ENCODE measurements around the gene LILRA6.
"Not testable (repeated sequence)": the region's sequence is repeated elsewhere in the genome, so short reads cannot be mapped to it uniquely, and the experiment has no call there.

The LILRA6 gene

DNA sequence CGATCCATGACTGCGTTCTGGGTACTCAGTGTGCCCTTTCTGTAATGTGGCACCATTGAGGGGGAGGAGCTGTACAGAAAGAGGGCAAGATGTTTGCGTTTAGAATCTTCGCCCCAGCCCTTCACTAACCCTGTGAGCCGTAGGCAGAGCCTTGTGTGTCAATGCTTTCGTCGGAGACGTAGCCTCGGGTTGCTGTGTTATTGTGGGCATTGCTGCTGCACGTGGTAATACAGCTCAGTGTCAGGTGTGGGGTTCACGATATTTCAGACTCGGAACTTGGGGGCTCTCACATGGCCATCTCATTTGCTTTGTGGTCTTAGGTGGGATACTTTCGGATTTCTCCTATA, 35.8 kb downstream of the LILRA6 start:
- no peak for DNase-seq

DNA sequence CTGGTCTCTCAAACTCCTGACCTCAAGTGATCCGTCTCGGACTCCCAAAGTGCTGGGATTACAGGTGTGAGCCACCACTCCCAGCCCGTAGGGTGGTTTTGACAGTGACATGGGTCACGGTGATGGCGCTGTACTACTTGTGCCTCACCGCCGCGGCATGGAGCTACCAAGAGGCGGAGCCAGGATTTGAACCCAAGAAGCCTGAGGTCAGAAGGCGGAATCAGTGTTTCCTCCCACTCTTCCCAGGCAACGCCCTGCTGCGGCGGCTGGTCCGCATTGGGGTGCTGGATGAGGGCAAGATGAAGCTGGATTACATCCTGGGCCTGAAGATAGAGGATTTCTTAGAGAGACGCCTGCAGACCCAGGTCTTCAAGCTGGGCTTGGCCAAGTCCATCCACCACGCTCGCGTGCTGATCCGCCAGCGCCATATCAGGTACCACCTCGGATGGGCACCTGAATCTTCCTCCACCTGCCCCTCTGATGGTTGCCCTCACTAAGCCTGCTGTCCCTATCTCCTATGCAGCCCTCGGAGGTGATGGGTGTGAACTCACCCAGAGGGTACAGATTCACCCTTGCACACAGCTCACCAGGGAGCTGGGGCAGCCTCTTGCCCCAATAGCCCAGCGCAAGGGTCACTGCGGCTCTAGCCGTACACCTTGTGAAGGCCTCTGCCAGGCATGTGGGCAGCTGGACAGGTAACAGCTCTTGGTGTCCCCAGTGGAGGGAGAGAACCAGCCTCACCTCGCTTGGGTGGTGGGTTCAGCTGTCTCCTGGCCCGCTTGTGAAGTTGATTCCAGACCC, 36.4 kb downstream of the LILRA6 start:
- DNase-seq = no peak

DNA sequence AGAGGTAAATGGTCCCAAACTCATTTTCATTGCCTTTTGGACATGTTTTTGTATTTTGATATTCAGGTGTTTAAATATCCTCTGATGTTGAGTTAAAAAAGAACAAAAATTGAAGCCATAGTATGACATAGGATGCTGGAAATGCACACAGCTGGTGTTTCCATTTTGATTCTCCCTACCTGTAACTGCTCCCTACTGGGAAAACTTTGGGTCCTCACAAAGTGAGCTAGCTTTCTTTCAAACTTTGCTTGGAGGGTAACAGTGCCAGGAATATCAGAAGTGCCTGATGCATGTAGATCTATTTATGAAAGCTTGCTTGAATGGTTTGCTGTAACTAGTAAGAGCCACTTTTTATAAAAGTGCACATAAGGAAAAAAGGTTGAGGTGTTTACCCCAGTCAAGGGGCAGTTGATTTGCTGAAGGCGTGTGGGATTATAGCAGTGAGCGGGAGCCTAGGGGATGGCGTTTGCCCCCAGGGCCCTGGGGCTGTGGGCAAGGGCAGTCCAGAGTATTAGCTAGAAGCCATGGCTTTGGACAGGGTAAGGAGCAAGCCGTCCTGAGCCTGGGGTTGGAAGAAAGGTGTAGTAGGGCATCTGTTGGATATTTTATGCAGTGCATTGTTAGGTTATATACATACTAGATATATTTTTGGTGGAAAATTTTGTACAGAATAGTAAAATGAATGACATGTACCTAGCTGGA, 37.7 kb downstream of the LILRA6 start:
- DNase-seq = no peak

DNA sequence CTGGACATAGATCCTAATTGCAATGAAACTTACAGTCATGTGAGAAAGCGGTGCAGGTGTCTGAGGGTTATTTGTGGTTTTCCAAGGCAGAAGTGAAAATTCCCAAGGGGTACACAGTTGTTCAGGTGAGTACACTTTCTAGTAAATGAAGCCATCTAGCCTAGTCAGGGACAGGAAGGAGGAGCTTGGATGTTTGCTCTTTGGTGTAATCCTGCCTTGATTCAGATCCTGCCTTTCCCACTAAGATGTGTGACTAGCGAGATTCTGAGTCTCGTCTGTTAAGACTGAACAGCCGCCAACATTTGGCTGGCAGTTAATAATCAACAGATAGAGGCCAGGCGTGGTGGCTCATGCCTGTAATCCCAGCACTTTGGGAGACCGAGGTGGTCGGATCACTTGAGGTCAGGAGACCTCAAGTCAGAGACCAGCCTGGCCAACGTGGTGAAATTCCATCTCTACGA, 39.4 kb downstream of the LILRA6 start:
- no peak for DNase-seq

DNA sequence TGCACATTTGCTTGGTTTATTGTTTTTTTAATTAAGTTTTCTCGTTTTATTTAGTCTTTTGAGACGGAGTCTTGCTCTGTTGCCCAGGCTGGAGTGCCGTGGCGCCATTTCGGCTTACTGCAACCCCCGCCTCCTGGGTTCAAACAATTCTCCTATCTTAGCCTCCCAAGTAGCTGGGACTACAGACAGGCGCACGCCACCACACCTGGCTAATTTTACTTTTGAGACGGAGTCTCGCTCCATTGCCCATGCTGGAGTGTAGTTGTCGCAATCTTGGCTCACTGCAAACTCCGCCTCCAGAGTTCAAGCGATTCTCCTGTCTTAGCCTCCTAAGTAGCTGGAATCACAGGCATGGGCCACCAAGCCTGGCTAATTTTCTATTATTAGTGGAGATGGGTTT, 40.6 kb downstream of the LILRA6 start:
- no peak for DNase-seq

DNA sequence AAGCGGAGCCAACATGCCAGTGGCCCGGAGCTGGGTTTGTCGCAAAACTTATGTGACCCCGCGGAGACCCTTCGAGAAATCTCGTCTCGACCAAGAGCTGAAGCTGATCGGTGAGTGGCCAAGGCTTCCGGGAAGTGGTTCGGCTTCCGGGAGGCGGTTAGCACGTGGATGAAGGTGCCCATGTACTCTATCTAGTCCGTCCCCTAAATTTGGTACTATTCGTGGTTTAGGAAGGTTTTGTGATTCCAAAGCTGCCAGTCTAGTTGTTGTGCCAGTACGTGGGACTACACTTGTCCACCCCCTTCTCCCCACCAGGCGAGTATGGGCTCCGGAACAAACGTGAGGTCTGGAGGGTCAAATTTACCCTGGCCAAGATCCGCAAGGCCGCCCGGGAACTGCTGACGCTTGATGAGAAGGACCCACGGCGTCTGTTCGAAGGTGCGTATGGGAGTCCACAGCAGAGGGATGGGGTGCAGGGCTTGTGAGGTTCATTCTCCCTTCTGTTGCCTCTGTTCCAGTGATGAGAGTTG, 41.4 kb downstream of the LILRA6 start:
- no peak for DNase-seq

DNA sequence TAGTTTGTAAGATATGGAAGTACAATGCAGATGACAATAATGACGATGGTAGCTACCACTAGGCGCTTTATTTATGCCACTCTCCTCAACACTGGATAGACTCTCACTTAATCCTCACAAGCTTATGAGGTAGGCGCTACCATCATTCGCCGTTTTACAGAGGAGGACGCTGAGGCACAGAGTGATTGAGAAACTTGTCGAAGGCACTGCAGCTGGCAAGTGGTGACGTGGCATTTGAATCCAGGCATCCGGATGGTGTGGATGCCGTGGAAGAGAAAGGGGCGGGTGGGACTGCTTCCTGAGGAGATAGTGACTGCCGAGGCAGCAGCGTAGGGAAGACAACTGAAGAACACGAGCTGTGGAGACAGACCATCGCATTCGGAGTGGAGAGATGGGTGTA, 43.2 kb downstream of the LILRA6 start:
- no peak for DNase-seq

DNA sequence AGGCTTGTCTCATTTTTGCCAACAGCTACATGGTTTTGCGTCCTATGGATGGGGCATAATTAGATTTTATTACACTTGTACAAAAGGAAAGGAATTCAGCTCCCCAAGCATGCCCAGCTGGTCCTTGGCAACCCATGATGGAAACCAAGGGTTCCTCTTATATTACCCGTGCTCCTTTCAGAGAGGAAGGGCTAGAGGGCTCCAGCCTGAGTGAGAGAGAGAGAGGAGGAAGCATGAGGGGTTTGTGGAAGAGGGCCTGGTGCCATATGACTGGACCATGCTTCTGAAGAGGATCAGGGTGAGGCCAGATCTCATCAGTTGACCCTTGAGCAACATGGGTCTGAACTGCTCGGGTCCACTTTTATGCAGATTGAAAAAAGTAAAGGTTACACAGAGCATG, 45.5 kb downstream of the LILRA6 start:
- no peak for DNase-seq

DNA sequence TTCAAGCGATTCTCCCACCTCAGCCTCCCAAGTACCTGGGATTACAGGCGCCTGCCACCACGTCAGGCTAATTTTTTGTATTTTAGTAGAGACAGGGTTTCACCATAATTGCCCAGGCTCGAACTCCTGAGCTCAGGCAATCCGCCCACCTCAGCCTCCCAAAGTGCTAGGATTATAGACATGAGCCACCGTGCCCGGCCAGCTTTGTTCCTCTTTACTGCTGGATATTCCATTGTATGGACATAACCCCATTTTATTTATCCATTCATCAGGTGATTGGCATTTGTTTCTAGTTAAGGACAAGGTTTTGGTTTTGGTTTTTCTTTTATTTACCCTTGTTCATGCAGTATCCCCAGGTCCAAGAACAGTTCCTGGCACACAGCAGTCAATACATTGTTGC, 46.1 kb downstream of the LILRA6 start:
- no peak for DNase-seq

DNA sequence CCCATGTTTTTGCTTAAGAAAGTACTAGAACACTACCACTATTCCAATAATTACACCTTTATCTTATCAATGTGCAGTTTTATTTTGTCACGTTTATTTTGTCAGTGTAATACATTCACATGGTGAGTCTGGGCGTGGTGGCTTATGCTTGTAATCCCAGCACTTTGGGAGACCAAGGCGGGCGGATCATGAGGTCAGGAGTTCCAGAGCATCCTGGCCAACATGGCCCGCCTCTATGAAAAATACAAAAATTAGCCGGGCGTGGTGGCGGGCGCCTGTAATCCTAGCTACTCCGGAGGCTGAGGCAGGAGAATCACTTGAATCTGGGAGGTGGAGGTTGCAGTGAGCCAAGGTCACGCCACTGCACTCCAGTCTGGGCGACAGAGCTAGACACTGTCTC, 48.1 kb downstream of the LILRA6 start:
- DNase-seq = not testable (repeated sequence)

DNA sequence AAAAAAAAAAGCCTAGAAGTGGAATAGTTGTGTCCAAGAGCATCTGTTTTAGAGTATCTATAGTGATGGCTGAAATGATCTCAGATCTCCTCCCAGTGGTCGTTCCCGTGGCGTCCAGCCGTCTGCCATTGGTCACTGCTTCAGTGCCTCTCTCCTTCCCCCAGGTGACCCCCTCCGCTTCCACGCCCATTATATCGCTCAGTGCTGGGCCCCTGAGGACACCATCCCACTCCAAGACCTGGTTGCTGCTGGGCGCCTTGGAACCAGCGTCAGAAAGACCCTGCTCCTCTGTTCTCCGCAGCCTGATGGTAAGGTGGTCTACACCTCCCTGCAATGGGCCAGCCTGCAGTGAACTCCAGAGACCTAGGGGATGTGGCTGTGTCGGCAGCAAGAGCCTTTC, 49.6 kb downstream of the LILRA6 start:
- no peak for DNase-seq

DNA sequence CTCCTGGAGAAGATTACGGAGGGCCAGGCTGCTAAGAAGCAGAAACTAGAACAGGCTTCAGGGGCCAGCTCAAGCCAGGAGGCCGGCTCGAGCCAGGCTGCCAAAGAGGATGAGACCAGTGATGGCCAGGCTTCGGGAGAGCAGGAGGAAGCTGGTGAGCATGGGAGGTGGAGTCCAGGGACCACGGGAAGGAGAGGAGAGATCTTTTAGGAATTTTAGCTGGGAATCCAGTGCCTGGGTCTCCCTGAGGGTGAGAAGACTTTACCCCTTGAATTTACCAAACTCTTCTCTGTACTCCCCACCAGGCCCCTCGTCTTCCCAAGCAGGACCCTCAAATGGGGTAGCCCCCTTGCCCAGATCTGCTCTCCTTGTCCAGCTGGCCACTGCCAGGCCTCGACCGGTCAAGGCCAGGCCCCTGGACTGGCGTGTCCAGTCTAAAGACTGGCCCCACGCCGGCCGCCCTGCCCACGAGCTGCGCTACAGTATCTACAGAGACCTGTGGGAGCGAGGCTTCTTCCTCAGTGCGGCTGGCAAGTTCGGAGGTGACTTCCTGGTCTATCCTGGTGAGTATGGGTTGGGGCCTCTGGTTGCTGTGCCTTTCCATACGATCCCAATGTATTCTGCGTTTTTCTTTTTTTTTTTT, 50.7 kb downstream of the LILRA6 start:
- DNase-seq = no peak

DNA sequence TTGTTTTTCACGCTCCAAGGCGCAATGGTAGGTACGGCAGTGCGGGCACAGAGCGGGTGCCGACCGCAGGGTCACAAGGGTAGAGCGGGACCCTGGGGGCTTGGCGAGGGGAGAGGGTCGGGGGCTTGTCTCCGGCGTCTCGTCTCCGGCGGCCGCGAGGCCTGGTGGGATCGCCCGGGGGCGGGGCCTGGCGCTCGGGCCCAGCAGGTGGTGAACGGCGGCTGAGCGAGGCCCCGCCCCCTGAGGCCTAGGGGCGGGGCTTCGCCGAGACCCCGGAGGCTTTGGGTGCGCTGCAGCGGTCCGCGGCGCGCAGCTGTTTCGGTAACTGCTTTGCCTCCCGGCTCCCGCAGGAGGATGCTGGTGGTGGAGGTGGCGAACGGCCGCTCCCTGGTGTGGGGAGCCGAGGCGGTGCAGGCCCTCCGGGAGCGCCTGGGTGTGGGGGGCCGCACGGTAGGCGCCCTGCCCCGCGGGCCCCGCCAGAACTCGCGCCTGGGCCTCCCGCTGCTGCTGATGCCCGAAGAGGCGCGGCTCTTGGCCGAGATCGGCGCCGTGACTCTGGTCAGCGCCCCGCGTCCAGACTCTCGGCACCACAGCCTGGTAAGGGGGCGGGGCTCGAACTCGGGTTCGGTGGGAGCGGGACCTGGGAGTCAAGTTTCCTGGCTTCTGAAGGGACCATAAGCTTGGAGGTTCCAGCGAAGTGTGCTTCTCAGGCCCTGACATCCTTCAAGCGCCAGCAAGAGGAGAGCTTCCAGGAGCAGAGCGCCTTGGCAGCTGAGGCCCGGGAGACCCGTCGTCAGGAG, 51.4 kb downstream of the LILRA6 start, which contains the start of gene TSEN34:
Gene TSEN34 (plus strand): TSS at position 298 of the 800 bp plus-strand sequence. CDS start 57 bp downstream, at position 355.
- peak; percentile 92 for DNase-seq

DNA sequence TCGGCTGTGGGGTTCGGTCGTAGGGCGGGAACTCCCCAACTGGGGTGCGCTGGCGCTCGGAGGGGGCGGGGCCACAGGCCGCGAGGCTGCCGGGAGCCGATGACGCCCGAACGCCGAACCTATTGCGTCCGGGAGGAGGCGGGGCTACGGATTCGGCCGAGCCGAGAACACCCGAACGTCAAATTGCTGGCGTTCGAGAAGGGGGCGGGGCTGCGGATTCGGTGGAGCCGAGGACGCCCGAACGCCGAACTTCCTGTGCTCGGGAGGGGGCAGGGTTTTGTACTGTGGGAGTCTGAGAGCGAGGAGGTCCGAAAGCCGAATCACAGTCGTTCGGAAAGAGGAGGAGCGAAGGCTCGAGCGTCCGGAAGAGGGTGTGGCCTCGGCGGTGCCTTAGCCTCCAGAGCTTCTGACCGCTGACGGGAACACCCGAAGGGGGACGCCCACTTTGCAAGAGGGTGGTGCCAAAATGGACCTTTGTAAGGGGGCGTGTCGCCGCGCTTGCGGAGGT, 52.0 kb downstream of the LILRA6 start:
- DNase-seq = peak; percentile 100

DNA sequence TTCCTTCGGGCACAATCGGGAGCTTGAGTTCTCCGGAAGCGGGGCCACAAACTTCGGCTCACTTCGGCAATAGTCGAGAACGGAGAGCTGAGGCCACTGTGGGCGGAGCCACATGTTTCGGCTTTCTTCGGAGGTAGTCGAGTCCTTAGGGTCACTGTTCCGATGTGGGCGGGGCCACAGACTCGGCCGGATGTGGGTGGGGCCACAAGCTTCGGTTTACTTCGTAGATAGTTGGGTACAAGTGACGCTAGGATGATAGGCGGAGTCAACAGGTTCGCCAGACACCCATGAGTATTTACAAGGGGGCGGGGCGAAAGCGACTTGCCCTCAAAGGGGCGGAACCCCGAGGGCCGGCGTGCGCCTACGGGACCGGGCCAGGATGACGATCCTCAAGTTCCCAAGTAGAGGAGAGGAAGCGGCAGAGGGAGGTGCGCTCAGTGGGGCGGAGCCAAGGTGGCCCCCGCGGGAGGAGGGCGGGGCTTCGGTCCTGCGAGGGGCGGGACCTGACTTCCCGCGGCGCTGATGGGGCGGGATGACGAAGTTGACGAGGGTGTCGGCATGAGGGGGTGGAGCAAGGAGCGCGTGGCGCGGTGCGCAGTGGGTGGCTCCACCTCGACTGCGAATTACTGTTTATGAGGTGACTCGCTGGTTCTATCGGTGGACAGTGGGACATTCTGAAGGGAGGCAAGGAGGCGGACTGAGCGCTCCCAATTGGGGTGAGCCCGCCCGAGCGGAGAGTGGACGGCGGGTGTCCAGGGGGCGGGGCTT, 52.7 kb downstream of the LILRA6 start:
- peak; percentile 100 for DNase-seq

DNA sequence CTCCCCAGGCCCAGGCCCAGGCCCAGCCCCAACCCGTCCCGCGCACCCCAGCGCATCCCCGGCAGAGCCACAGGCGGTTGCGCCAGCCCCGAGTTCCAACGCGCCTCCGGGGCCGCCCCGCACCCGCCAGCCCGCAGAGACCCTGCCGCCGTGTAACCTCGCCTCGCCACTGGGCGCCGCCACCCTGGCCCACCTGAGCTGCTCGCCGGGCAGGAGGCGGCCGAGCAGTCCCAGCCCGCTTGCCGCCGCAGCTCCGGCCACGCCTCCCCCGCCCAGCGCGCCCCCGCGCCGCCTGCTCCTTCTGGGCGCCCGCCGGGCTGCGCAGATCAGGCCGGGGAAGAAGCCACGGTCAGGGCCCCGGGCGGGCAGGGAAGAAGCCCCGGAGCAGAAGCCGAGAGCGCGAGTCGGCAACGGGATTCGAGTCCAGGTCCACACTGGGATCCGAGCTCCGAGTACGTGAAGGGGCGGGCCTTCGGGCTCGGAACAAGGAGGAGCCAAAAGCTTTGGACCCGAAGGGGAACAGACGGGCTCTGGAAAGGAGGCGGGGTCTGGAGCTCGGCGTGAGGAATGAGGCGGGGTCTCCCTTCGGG, 53.4 kb downstream of the LILRA6 start, which contains the start of gene MBOAT7:
Gene MBOAT7 (minus strand): TSS at position 436 of the 590 bp plus-strand sequence. CDS start 1,072 bp downstream, outside the sequence.
- DNase-seq = no peak

DNA sequence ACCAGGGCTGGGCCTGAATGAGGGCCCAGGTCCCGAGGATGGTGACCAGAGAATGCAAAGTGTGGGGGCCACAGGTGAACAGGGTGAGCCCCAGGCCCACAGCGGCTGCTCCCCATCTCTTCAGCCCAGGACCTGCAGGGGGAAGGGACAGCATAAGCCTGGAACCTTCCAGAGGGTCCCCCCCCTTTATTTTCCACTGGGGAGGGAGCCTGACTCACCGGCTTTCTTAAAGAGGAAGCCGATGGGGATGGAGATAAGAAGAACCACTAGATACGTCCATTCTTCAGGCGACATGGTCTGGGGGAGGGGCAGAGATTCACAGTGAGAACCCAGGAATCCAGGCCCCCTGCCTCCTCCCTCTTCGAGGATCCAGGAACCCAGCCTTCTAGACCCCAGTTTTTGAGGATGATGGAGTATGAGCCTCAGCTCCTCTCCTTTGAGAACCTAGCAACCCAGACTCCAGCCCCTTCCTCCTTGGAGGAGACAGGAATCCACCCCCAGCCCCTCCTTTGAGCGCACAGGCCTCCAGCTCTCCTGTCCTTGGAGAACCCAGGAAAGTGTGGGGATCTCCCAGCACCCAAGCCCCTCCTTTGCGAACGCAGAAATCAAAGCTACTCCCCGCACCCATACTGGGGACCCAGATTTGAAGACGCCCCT, 54.2 kb downstream of the LILRA6 start:
- DNase-seq = peak; percentile 68

DNA sequence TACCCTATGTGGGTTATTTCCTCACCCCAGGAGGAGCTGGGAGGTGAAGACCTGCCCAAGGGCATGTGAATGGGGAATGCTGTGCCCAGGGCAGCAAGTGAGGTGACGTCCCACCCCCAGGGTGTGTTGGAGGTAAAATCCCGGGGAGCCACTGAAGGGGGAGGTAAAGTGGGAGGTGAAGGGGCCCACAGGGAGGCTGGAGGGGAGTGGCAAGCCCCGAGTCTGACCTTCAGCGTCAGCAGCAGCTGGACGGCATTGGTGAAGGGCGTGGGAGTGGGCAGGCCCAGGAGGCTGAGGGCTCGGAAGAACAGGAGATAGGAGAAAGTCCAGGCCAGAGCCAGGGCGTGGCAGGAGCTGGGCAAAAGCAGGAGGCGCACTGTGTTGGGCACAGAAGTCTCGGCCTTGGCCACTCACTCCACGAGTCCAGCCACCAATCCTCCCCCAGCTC, 55.6 kb downstream of the LILRA6 start:
- no peak for DNase-seq

Measured in CD4-positive, alpha-beta T cell treated with Interleukin-12 subunit alpha and Interleukin-12 subunit beta, for 1 hour (primary cell).